Activated naive CD4-positive, alpha-beta T cell treated with anti-CD3 and anti-CD28 coated beads, Interleukin-2, amount 50 U/mL, for 24 hours (primary cell): ENCODE data around the gene EIF5A.
A peak's percentile ranks its signal among the peaks of the same experiment; 100 is the strongest.

Experiments used
- H3K27ac Mint-ChIP-seq: one replicate; pipeline ENCODE4 v1.8.0; 2021; ENCODE audit warnings: mild to moderate bottlenecking, mixed read lengths
- H3K27me3 Mint-ChIP-seq: one replicate; pipeline ENCODE4 v1.8.0; 2021; ENCODE audit warnings: mixed read lengths
- H3K36me3 Mint-ChIP-seq: one replicate; pipeline ENCODE4 v1.8.0; 2021; ENCODE audit warnings: mixed read lengths
- H3K4me1 Mint-ChIP-seq: one replicate; pipeline ENCODE4 v1.8.0; 2021; ENCODE audit warnings: mixed read lengths
- H3K4me3 Mint-ChIP-seq: one replicate; pipeline ENCODE4 v1.8.0; 2021; ENCODE audit warnings: mild to moderate bottlenecking, mixed read lengths
- H3K9me3 Mint-ChIP-seq: one replicate; pipeline ENCODE4 v1.8.0; 2021; ENCODE audit warnings: mixed read lengths

Gene EIF5A

GRCh38 chr17:7351665-7352502, 44.5 kb downstream of the EIF5A start, which contains the start of gene KCTD11:
TSS of gene KCTD11 (plus strand) at chr17:7352162.
- H3K4me1 Mint-ChIP-seq = peaks cover 22% of the 10 kb centered on the region

GRCh38 chr17:7352503-7352889, 45.1 kb downstream of the EIF5A start:
- Mint-ChIP-seq H3K4me1 (peaks cover 22% of the 10 kb centered on the region), H3K4me3 (peak overlapping the region; percentile 86), H3K27me3 (no peaks in the 10 kb centered on the region), H3K36me3 (no peaks in the 10 kb centered on the region), H3K27ac (peak overlapping the region; percentile 89), H3K9me3 (no peaks in the 10 kb centered on the region)

More at GRCh38 chr17:7351665-7352502, 44.5 kb downstream of the EIF5A start, which contains the start of gene KCTD11:
- Mint-ChIP-seq H3K4me3 (peak within 1 kb of the TSS; percentile 86), H3K27ac (peak within 1 kb of the TSS; percentile 89), H3K36me3 (no peaks in the 10 kb centered on the region), H3K9me3 (no peaks in the 10 kb centered on the region), H3K27me3 (no peaks in the 10 kb centered on the region)

GRCh38 chr17:7352910-7353635, 45.6 kb downstream of the EIF5A start:
- Mint-ChIP-seq H3K4me3 (peak overlapping the region; percentile 86), H3K9me3 (no peaks in the 10 kb centered on the region), H3K27me3 (no peaks in the 10 kb centered on the region), H3K27ac (peak overlapping the region; percentile 89), H3K4me1 (peaks cover 22% of the 10 kb centered on the region), H3K36me3 (no peaks in the 10 kb centered on the region)

- H3K36me3 Mint-ChIP-seq = no peaks in the 10 kb centered on the region
- H3K4me1 Mint-ChIP-seq = peaks cover 22% of the 10 kb centered on the region
- H3K27me3 Mint-ChIP-seq = no peaks in the 10 kb centered on the region
- H3K9me3 Mint-ChIP-seq = no peaks in the 10 kb centered on the region
- H3K27ac Mint-ChIP-seq = peak overlapping the region; percentile 82
- H3K4me3 Mint-ChIP-seq = no peak overlapping the region
Measured at GRCh38 chr17:7354262-7354843, 46.9 kb downstream of the EIF5A start.

- Mint-ChIP-seq H3K4me1 (peaks cover 22% of the 10 kb centered on the region), H3K36me3 (no peaks in the 10 kb centered on the region), H3K9me3 (no peaks in the 10 kb centered on the region), H3K4me3 (no peak within 1 kb of the TSS), H3K27me3 (no peaks in the 10 kb centered on the region), H3K27ac (peak within 1 kb of the TSS; percentile 82)
Measured at GRCh38 chr17:7355053-7355452, 47.6 kb downstream of the EIF5A start, which contains the start of gene TMEM95. TSS of gene TMEM95 (plus strand) at chr17:7355156. CDS start at chr17:7355205, 49 bp downstream.

GRCh38 chr17:7355573-7355972, 48.1 kb downstream of the EIF5A start:
- Mint-ChIP-seq H3K4me1 (peaks cover 22% of the 10 kb centered on the region), H3K4me3 (no peak overlapping the region), H3K27ac (no peak overlapping the region), H3K27me3 (no peaks in the 10 kb centered on the region), H3K9me3 (no peaks in the 10 kb centered on the region), H3K36me3 (no peaks in the 10 kb centered on the region)

- H3K36me3 Mint-ChIP-seq = no peaks in the 10 kb centered on the region
- H3K27me3 Mint-ChIP-seq = no peaks in the 10 kb centered on the region
- H3K4me3 Mint-ChIP-seq = no peak overlapping the region
- no peak overlapping the region for H3K27ac Mint-ChIP-seq
- H3K4me1 Mint-ChIP-seq = peaks cover 22% of the 10 kb centered on the region
- no peaks in the 10 kb centered on the region for H3K9me3 Mint-ChIP-seq
Measured at GRCh38 chr17:7356072-7356549, 48.7 kb downstream of the EIF5A start.

GRCh38 chr17:7356756-7357155, 49.3 kb downstream of the EIF5A start:
- H3K4me3 Mint-ChIP-seq = no peak overlapping the region
- H3K27me3 Mint-ChIP-seq = no peaks in the 10 kb centered on the region
- H3K4me1 Mint-ChIP-seq = peaks cover 19% of the 10 kb centered on the region
- no peaks in the 10 kb centered on the region for H3K36me3 Mint-ChIP-seq
- H3K27ac Mint-ChIP-seq = no peak overlapping the region
- no peaks in the 10 kb centered on the region for H3K9me3 Mint-ChIP-seq

GRCh38 chr17:7357381-7357780, 50.0 kb downstream of the EIF5A start:
- Mint-ChIP-seq H3K27me3 (no peaks in the 10 kb centered on the region), H3K9me3 (no peaks in the 10 kb centered on the region), H3K4me1 (peaks cover 17% of the 10 kb centered on the region), H3K4me3 (no peak overlapping the region), H3K27ac (no peak overlapping the region), H3K36me3 (no peaks in the 10 kb centered on the region)

GRCh38 chr17:7361906-7362305, 54.5 kb downstream of the EIF5A start:
- Mint-ChIP-seq H3K36me3 (no peaks in the 10 kb centered on the region), H3K4me1 (no peaks in the 10 kb centered on the region), H3K27ac (no peak overlapping the region), H3K27me3 (no peaks in the 10 kb centered on the region), H3K9me3 (no peaks in the 10 kb centered on the region), H3K4me3 (no peak overlapping the region)
